Esophagus muscularis mucosa (tissue), 4 donors: ENCODE data around the gene VPS9D1. TPM values are rescaled to one million over a fixed set of nuclear protein-coding genes. Genes with fewer than 3 reads are reported as not detected.

Experiments
- DNase-seq: peaks from one replicate; pipeline ENCODE4 v3.0.0-alpha.2; 2017; ENCODE audit errors: extremely low spot score
- H3K27ac ChIP-seq, 4 donors: fragments of 200-600 bp; sonication (generic); replicated peaks in 1 of 4; 1 replicate in 3 of 4; 2 replicates in 1 of 4; pipeline ENCODE4 v1.5.1; 2016 to 2019; ENCODE audit warnings: mild to moderate bottlenecking in 1 of 4
- H3K27me3 ChIP-seq, 4 donors: fragments of 200-600 bp; sonication (generic); one replicate each; pipeline versions ENCODE4 v1.5.1 to v1.6.0; 2016 to 2019
- H3K36me3 ChIP-seq, 4 donors: fragments of 200-600 bp; sonication (generic); one replicate each; pipeline ENCODE4 v1.5.1; 2016 to 2019
- H3K4me1 ChIP-seq, 4 donors: fragments of 200-600 bp; sonication (generic); one replicate each; pipeline ENCODE4 v1.5.1; 2016 to 2019
- H3K4me3 ChIP-seq, 4 donors: fragments of 200-600 bp; sonication (generic); 1 replicate in 2 of 4; 2 replicates in 2 of 4; pipeline ENCODE4 v1.5.1; 2016 to 2019; ENCODE audit warnings: mild to moderate bottlenecking in 4 of 4, moderate library complexity in 1 of 4
- H3K9me3 ChIP-seq, 4 donors: fragments of 200-600 bp; sonication (generic); 1 replicate in 3 of 4; 2 replicates in 1 of 4; pipeline ENCODE4 v1.5.1; 2016 to 2019
- CTCF ChIP-seq, 3 experiments: fragments of 200-600 bp in 2 of 3; fragments of 450-650 bp in 1 of 3; sonication (generic) in 2 of 3; IDR thresholded peaks; one replicate each; pipeline ENCODE4 v1.5.1; 2017 to 2019; ENCODE audit warnings: antibody characterized with exemption in 3 of 3, mild to moderate bottlenecking in 2 of 3, moderate library complexity in 1 of 3
- EP300 ChIP-seq: sonication (generic); formaldehyde crosslinking; IDR thresholded peaks from one replicate; pipeline ENCODE4 v1.6.1; 2017; ENCODE audit warnings: antibody characterized with exemption
- POLR2A ChIP-seq: fragments of 450-650 bp; IDR thresholded peaks from one replicate; pipeline ENCODE4 v1.6.1; 2017; ENCODE audit warnings: antibody characterized with exemption, moderate library complexity, mild to moderate bottlenecking, low read depth
- POLR2AphosphoS5 ChIP-seq, 2 donors: sonication (generic); formaldehyde crosslinking; IDR thresholded peaks; one replicate each; pipeline ENCODE4 v1.6.1; 2017; ENCODE audit warnings: antibody characterized with exemption in 2 of 2
- WGBS: methylation state at CpG from one replicate; pipeline ENCODE4 v1.1.5; 2018; 5-methylcytosine and 5-hydroxymethylcytosine counted together
- intact Hi-C: fragments of 100-400 bp; cut with DNase I; formaldehyde crosslinking; loops from one replicate; pipeline ENCODE4 v1.15.1; 2023
- total RNA-seq, 4 donors: library from RNA; depleted of rRNA; stranded (reverse); fragments of >200 nt; gene quantifications; one replicate each; pipeline versions ENCODE4 v1.1.0 to v1.2.1, GENCODE V29; 2016

VPS9D1 gene
- total RNA-seq, 4 donors from 2014 or later: 4.6 to 10.2 (median 7.1) TPM

GRCh38 chr16:89733792-89734191, 13.1 kb upstream of the VPS9D1 start:
- no peaks in the 10 kb centered on the region for H3K9me3 ChIP-seq
- no peaks in the 10 kb centered on the region for H3K27me3 ChIP-seq
- no peaks in the 10 kb centered on the region for H3K4me1 ChIP-seq
- WGBS: 87% methylated on average over 11 of the region's 21 CpGs
- intact Hi-C loops: no loop called here
- H3K4me3 ChIP-seq: no peak overlapping the region
- no peak for TF ChIP-seq CTCF (IDR thresholded peaks at IDR 0.05)
- TF ChIP-seq POLR2A: no peak
- no peak for TF ChIP-seq POLR2AphosphoS5 (IDR thresholded peaks at IDR 0.05)
- TF ChIP-seq EP300: no peak
- no peak overlapping the region for H3K27ac ChIP-seq
- peaks cover 89 to 100% (median 100%) of the 10 kb centered on the region in 4 donors for H3K36me3 ChIP-seq
- no peak for DNase-seq

- no peak overlapping the region for H3K4me3 ChIP-seq
- no peaks in the 10 kb centered on the region for H3K4me1 ChIP-seq
- H3K9me3 ChIP-seq: no peaks in the 10 kb centered on the region
- no peak overlapping the region for H3K27ac ChIP-seq
- no peak for DNase-seq
- peaks cover 88 to 100% (median 98%) of the 10 kb centered on the region in 4 donors for H3K36me3 ChIP-seq
- intact Hi-C loops: no loop called here
- WGBS: 81% methylated on average over 13 of the region's 17 CpGs
- no peak for TF ChIP-seq POLR2AphosphoS5 (IDR thresholded peaks at IDR 0.05)
- TF ChIP-seq CTCF (IDR thresholded peaks at IDR 0.05): no peak
- TF ChIP-seq EP300: no peak
- no peak for TF ChIP-seq POLR2A
- H3K27me3 ChIP-seq: no peaks in the 10 kb centered on the region
Observed at GRCh38 chr16:89733322-89733721, 12.6 kb upstream of the VPS9D1 start.

- intact Hi-C loops: no loop called here
- Histone ChIP-seq H3K27ac (no peak overlapping the region), H3K4me3 (no peak overlapping the region), H3K4me1 (no peaks in the 10 kb centered on the region), H3K9me3 (no peaks in the 10 kb centered on the region), H3K36me3 (peaks cover 88 to 100% (median 97%) of the 10 kb centered on the region in 4 donors), H3K27me3 (no peaks in the 10 kb centered on the region)
- TF ChIP-seq POLR2A (no peak), EP300 (no peak), CTCF (IDR thresholded peaks at IDR 0.05) (no peak), POLR2AphosphoS5 (IDR thresholded peaks at IDR 0.05) (no peak)
- WGBS: 84% methylated on average over 9 of the region's 9 CpGs
- DNase-seq: no peak
Observed at GRCh38 chr16:89732918-89733242, 12.2 kb upstream of the VPS9D1 start.

- Histone ChIP-seq H3K9me3 (no peaks in the 10 kb centered on the region), H3K4me1 (no peaks in the 10 kb centered on the region), H3K4me3 (no peak overlapping the region), H3K27me3 (no peaks in the 10 kb centered on the region), H3K27ac (no peak overlapping the region), H3K36me3 (peaks cover 88 to 100% (median 97%) of the 10 kb centered on the region in 4 donors)
- WGBS: 84% methylated on average over 21 of the region's 24 CpGs
- TF ChIP-seq POLR2A: no peak
- no peak for TF ChIP-seq EP300
- intact Hi-C loops: no loop called here
- DNase-seq: no peak
Observed at GRCh38 chr16:89732142-89732917, 11.6 kb upstream of the VPS9D1 start.

GRCh38 chr16:89730610-89731234, 10.0 kb upstream of the VPS9D1 start:
- Histone ChIP-seq H3K4me1 (no peaks in the 10 kb centered on the region), H3K4me3 (no peak overlapping the region), H3K9me3 (no peaks in the 10 kb centered on the region), H3K27ac (no peak overlapping the region), H3K27me3 (no peaks in the 10 kb centered on the region), H3K36me3 (peaks cover 79 to 100% (median 97%) of the 10 kb centered on the region in 4 donors)
- 76% methylated on average over 18 of the region's 22 CpGs for WGBS
- intact Hi-C loops: no loop called here
- DNase-seq: no peak
- no peak for TF ChIP-seq EP300
- no peak for TF ChIP-seq POLR2AphosphoS5 (IDR thresholded peaks at IDR 0.05)
- no peak for TF ChIP-seq CTCF (IDR thresholded peaks at IDR 0.05)
- no peak for TF ChIP-seq POLR2A
